ENCODE measurements around the gene TRABD2B.

The TRABD2B gene

DNA sequence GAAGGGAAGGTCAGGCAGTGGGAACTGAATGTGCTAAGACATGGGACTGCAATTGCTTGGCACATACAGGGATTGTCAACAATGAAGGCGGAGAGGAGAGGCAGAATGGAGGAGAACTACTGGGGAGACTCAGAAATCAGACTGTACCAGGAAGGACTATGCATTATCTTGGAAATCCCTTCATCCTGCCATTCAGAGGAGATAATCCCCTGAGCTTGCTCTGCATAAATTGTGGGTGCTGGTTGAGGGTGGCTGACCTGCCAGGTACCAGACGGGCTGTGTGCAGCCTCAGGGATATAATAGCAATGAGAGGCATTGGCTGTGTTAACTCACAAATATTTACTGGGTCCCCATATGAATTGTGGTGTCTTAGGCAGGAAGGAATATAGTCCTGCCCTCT lies 5.0 kb upstream of the TRABD2B start:
- H3K4me1 ChIP-seq (ENCODE audit: control insufficient read depth in 1 of 2, insufficient read depth in 2 of 2, low read length in 2 of 2) = peaks cover 3 to 9% of the 10 kb centered on the region in 2 donors
- H3K9me3 ChIP-seq (ENCODE audit: control insufficient read depth in 1 of 2, low read length in 2 of 2) = no peaks in the 10 kb centered on the region
- no peak overlapping the region for H3K27ac ChIP-seq (ENCODE audit: low read depth, low read length)
- no peak overlapping the region for H3K9ac ChIP-seq (ENCODE audit: low read depth in 1 of 2, low read length in 2 of 2)
- H3K4me3 ChIP-seq (ENCODE audit: low read depth in 1 of 2, low read length in 2 of 2) = no peak overlapping the region
- peaks cover 5 to 13% of the 10 kb centered on the region in 2 donors for H3K27me3 ChIP-seq (ENCODE audit: control insufficient read depth in 1 of 2, insufficient read depth in 2 of 2, low read length in 2 of 2)
- H3K36me3 ChIP-seq (ENCODE audit: control insufficient read depth in 1 of 2, insufficient read depth in 2 of 2, low read length in 2 of 2) = no peaks in the 10 kb centered on the region

DNA sequence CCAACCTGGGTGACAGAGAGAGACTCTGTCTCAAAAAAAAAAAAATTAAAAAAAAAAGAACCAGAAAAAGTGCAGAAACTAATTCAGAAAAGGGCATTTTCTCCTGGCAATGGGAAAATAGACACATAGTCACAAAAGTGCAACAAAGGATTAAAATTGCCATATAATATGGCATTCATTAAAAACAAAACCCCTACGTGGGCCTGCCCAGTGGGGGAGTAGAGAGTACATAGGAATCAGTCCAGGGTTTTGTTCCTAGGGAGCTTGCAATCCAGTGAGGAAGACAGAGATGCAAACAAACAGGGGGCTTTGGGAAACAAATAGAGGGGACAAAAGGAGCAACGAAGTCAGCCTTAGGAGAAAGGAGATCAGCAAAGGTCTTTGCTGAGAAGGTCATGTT lies 4.5 kb upstream of the TRABD2B start:
- Histone ChIP-seq H3K36me3 (ENCODE audit: control insufficient read depth in 1 of 2, insufficient read depth in 2 of 2, low read length in 2 of 2) (no peaks in the 10 kb centered on the region), H3K9ac (ENCODE audit: low read depth in 1 of 2, low read length in 2 of 2) (no peak overlapping the region), H3K27ac (ENCODE audit: low read depth, low read length) (no peak overlapping the region), H3K4me3 (ENCODE audit: low read depth in 1 of 2, low read length in 2 of 2) (no peak overlapping the region), H3K4me1 (ENCODE audit: control insufficient read depth in 1 of 2, insufficient read depth in 2 of 2, low read length in 2 of 2) (peaks cover 3 to 6% of the 10 kb centered on the region in 2 donors), H3K27me3 (ENCODE audit: control insufficient read depth in 1 of 2, insufficient read depth in 2 of 2, low read length in 2 of 2) (peaks cover 5 to 13% of the 10 kb centered on the region in 2 donors), H3K9me3 (ENCODE audit: control insufficient read depth in 1 of 2, low read length in 2 of 2) (no peaks in the 10 kb centered on the region)

DNA sequence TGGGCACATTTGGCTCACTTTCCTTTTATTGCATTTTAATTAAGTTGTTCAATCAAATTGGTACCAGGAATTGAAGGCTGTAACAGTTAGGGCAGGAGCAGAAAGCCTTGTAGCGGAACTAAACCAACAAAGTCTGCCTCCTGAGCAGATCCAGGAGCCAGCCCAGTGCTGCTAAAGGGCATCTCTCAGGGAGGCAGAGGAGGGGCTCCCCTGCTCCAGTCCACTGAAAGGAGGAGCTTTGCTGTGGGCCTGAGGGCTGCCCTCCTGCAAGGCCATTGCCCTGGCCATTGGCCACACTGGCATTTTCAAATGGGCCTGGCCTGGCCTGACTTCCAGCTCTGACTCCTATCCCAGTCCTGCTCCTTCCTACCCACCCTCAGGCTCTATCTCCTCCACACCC lies 3.7 kb upstream of the TRABD2B start:
- peaks cover 3 to 6% of the 10 kb centered on the region in 2 donors for H3K4me1 ChIP-seq (ENCODE audit: control insufficient read depth in 1 of 2, insufficient read depth in 2 of 2, low read length in 2 of 2)
- no peak overlapping the region for H3K9ac ChIP-seq (ENCODE audit: low read depth in 1 of 2, low read length in 2 of 2)

DNA sequence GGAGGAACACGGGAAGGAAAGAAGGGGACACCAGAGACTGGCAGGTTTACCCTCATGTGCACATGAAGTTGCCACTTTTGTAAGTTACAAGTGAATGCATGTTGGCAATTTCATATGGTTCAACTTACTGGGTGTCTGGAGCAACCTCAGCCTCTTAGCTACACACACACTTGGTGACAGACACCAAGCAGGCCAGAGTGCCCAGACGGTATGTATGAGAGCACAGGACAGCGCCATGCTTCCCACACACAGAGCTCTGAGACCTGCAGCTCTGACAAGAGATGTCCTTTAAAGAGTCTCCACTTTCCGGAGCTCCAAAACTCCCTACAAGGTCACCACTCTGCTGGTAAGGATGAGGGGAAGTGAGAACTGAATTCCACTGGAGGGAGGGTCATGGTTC lies 1.9 kb upstream of the TRABD2B start:
- peaks cover 10 to 24% of the 10 kb centered on the region in 2 donors for H3K27me3 ChIP-seq (ENCODE audit: control insufficient read depth in 1 of 2, insufficient read depth in 2 of 2, low read length in 2 of 2)
- H3K9ac ChIP-seq (ENCODE audit: low read depth in 1 of 2, low read length in 2 of 2) = no peak overlapping the region

More for the DNA sequence above, 3.7 kb upstream of the TRABD2B start:
- Histone ChIP-seq H3K36me3 (ENCODE audit: control insufficient read depth in 1 of 2, insufficient read depth in 2 of 2, low read length in 2 of 2) (no peaks in the 10 kb centered on the region), H3K27ac (ENCODE audit: low read depth, low read length) (no peak overlapping the region), H3K9me3 (ENCODE audit: control insufficient read depth in 1 of 2, low read length in 2 of 2) (no peaks in the 10 kb centered on the region), H3K27me3 (ENCODE audit: control insufficient read depth in 1 of 2, insufficient read depth in 2 of 2, low read length in 2 of 2) (peaks cover 10 to 15% of the 10 kb centered on the region in 2 donors), H3K4me3 (ENCODE audit: low read depth in 1 of 2, low read length in 2 of 2) (no peak overlapping the region)

DNA sequence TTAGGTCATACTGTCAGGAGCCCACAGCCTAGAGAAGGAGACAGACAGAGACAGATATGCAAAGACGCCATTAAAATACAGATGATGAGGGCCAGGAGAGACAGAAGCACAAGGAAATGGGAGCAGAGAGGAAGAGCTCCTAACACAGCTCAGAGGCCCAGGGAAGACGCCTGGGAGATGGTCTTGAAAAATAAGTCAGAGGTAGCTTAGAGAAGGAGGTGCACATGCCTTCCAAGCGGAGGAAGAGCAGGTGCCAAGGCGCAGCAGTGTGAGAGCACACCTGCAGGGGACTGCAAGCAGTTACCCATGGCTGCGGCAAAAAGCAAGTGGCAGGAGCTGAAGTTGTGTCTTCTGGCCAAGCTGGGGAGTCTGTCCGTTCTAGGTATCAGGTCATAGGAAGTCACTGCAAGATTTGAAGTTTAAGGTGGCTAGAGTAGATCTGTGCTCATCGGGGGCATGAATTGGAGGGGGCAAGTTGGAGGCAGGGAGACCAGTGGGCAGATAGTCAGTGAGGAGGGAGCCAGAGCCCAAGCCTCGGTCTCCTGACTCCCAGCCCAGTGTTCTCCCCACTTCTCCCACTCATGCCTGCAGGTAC lies 1.3 kb upstream of the TRABD2B start:
- Histone ChIP-seq H3K27me3 (ENCODE audit: control insufficient read depth in 1 of 2, insufficient read depth in 2 of 2, low read length in 2 of 2) (peaks cover 10 to 24% of the 10 kb centered on the region in 2 donors), H3K27ac (ENCODE audit: low read depth, low read length) (no peak overlapping the region), H3K4me3 (ENCODE audit: low read depth in 1 of 2, low read length in 2 of 2) (no peak overlapping the region)

More for the DNA sequence above, 1.9 kb upstream of the TRABD2B start:
- H3K36me3 ChIP-seq (ENCODE audit: control insufficient read depth in 1 of 2, insufficient read depth in 2 of 2, low read length in 2 of 2) = no peaks in the 10 kb centered on the region
- H3K4me1 ChIP-seq (ENCODE audit: control insufficient read depth in 1 of 2, insufficient read depth in 2 of 2, low read length in 2 of 2) = peaks cover 2 to 3% of the 10 kb centered on the region in 2 donors
- H3K9me3 ChIP-seq (ENCODE audit: control insufficient read depth in 1 of 2, low read length in 2 of 2) = no peaks in the 10 kb centered on the region
- no peak overlapping the region for H3K4me3 ChIP-seq (ENCODE audit: low read depth in 1 of 2, low read length in 2 of 2)
- H3K27ac ChIP-seq (ENCODE audit: low read depth, low read length) = no peak overlapping the region

DNA sequence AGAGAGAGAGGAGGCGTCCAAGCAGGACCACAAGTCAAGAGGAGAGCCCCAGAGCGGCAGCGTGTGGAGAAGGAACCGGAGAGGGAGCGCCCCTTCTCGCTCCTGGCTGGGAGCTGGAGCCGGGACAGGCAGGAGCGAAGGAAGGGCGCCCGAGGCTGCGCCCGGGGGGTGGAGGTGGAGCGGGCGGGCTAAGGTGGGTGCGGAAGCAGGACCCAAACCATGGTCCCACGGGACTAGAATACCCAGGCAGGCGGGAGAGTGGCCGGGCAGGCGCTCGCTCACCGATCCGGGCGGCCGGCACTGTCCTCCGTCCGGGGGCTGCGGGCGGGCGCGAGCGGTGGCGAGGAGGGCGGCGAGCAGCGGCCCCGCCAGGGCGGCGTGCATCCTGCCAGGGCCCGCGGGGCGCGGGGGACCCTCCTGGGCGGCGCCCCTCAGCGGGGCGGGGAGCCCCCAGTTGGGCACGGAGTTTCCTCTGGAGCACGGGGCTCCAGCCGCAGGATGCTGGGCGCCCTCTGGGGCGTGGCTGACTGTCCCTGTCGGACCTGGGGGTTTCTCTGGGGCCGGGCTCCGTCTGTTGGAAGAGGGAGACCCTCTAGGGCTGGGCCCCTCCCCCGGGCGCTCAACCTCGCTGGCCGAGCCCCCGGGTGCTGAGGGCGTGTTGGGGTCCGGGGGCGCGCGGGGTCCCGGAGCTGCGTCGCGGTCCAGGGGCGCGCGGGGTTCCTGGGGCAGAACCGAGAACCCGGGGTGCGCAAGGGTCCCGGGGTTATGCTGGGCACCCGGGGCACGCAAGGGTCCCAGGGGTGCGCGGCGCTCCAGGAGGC lies 569 bp downstream of the TRABD2B start:
- Histone ChIP-seq H3K4me3 (ENCODE audit: low read depth in 1 of 2, low read length in 2 of 2) (peak overlapping the region; percentile 46 to 48), H3K4me1 (ENCODE audit: control insufficient read depth in 1 of 2, insufficient read depth in 2 of 2, low read length in 2 of 2) (no peaks in the 10 kb centered on the region), H3K36me3 (ENCODE audit: control insufficient read depth in 1 of 2, insufficient read depth in 2 of 2, low read length in 2 of 2) (no peaks in the 10 kb centered on the region), H3K27ac (ENCODE audit: low read depth, low read length) (peak overlapping the region; percentile 36), H3K27me3 (ENCODE audit: control insufficient read depth in 1 of 2, insufficient read depth in 2 of 2, low read length in 2 of 2) (peaks cover 10 to 21% of the 10 kb centered on the region in 2 donors), H3K9ac (ENCODE audit: low read depth in 1 of 2, low read length in 2 of 2) (peak overlapping the region in 1 of 2 donors; percentile 26), H3K9me3 (ENCODE audit: control insufficient read depth in 1 of 2, low read length in 2 of 2) (no peaks in the 10 kb centered on the region)

More for the DNA sequence above, 1.3 kb upstream of the TRABD2B start:
- Histone ChIP-seq H3K9me3 (ENCODE audit: control insufficient read depth in 1 of 2, low read length in 2 of 2) (no peaks in the 10 kb centered on the region), H3K4me1 (ENCODE audit: control insufficient read depth in 1 of 2, insufficient read depth in 2 of 2, low read length in 2 of 2) (no peaks in the 10 kb centered on the region), H3K9ac (ENCODE audit: low read depth in 1 of 2, low read length in 2 of 2) (no peak overlapping the region), H3K36me3 (ENCODE audit: control insufficient read depth in 1 of 2, insufficient read depth in 2 of 2, low read length in 2 of 2) (no peaks in the 10 kb centered on the region)

DNA sequence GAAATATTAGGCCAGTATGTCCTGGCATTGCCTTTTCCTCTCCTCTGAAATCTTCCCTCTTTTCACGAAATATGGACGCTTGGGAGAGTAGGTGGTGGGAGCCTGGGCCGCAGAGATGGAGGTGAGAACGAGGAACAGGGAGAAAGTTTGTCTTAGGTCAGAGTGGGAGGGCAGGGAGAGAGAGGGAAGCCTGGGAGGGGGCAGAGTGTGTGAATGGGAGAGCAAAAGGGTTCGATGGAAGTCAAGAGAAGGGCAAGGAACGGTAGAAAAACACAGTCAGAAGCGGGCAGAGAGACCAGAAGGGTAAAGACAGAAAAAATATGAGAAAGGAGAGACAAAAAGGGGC lies 1.2 kb downstream of the TRABD2B start:
- Histone ChIP-seq H3K4me1 (ENCODE audit: control insufficient read depth in 1 of 2, insufficient read depth in 2 of 2, low read length in 2 of 2) (no peaks in the 10 kb centered on the region), H3K4me3 (ENCODE audit: low read depth in 1 of 2, low read length in 2 of 2) (peak overlapping the region; percentile 46 to 48), H3K9ac (ENCODE audit: low read depth in 1 of 2, low read length in 2 of 2) (peak overlapping the region in 1 of 2 donors; percentile 26), H3K36me3 (ENCODE audit: control insufficient read depth in 1 of 2, insufficient read depth in 2 of 2, low read length in 2 of 2) (no peaks in the 10 kb centered on the region), H3K27ac (ENCODE audit: low read depth, low read length) (peak overlapping the region; percentile 36), H3K9me3 (ENCODE audit: control insufficient read depth in 1 of 2, low read length in 2 of 2) (no peaks in the 10 kb centered on the region), H3K27me3 (ENCODE audit: control insufficient read depth in 1 of 2, insufficient read depth in 2 of 2, low read length in 2 of 2) (peaks cover 10 to 21% of the 10 kb centered on the region in 2 donors)

DNA sequence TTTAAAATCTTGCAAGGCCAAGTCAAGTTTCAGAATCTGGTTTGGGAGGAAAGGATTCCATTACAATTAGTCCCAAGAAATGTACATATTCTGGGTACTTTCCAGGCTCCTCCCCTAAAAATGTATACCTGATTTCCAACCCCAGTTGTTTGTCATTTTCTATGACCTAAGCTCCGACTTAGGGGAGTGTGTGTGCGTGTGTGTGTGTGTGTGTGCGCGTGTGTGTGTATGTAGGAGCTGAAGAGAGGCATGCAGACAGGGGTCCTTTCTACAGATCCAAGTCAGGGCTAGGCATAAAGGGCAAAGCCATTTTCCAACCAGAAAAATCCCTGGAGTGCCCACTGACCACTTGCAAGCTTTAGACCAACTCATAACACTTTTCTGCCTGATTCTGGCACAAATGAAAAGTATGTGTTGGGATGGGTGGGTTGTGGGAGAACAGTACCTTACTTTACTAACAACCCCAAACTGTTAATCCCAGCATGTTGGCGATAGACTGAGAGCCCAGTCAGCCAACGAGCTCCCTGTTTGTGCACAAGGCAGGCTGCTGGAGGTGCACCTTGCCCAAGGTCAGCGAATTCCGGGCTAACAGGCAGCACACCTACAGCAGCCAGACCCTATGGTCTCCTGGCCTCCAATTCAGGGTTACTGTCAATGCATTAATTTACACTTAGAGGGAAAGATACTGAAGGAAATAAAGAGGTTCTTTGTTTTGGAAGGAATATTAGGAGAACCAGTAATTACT lies 1.7 kb downstream of the TRABD2B start:
- H3K27ac ChIP-seq (ENCODE audit: low read depth, low read length) = no peak overlapping the region
- no peaks in the 10 kb centered on the region for H3K4me1 ChIP-seq (ENCODE audit: control insufficient read depth in 1 of 2, insufficient read depth in 2 of 2, low read length in 2 of 2)
- H3K9ac ChIP-seq (ENCODE audit: low read depth in 1 of 2, low read length in 2 of 2) = no peak overlapping the region
- H3K9me3 ChIP-seq (ENCODE audit: control insufficient read depth in 1 of 2, low read length in 2 of 2) = no peaks in the 10 kb centered on the region
- no peaks in the 10 kb centered on the region for H3K36me3 ChIP-seq (ENCODE audit: control insufficient read depth in 1 of 2, insufficient read depth in 2 of 2, low read length in 2 of 2)
- peaks cover 10 to 21% of the 10 kb centered on the region in 2 donors for H3K27me3 ChIP-seq (ENCODE audit: control insufficient read depth in 1 of 2, insufficient read depth in 2 of 2, low read length in 2 of 2)
- peak overlapping the region in 1 of 2 donors; percentile 48 for H3K4me3 ChIP-seq (ENCODE audit: low read depth in 1 of 2, low read length in 2 of 2)

DNA sequence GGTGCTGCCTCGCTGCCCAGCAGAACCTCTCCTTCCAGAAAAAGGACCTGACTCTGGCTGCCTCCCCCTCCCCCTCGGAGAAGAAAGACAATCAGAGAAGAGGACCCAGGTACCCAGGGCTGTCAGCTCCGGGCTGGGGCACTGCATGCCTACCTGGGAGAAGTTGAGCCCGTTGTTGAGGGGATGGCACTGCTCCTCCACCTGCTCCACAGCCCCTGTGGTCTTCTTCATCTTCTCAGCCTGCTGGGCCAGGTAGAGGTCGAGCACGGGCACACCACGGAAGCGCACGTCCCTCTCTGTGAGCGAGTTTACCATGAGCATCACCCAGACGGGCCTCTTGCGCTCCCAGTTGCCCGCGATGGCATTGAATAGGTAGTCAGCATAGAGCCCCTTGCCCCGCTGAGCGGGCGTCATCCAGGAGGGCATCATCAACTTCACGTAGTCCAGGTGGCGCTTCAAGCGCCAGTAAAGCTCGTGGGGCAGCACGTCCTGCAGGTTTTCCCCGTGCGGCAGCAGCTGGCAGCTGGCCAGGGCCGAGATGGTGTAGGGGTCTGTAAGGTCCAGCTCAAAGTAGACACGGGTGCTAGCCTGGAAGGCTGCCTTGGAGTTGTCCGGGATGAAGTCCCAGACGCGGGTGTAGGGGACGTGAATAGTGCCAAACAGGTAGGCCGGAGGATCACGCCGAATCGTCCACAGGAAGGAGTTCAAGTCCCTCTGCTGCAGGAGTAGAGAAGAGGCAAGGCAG lies 3.1 kb downstream of the TRABD2B start:
- Histone ChIP-seq H3K4me3 (ENCODE audit: low read depth in 1 of 2, low read length in 2 of 2) (no peak overlapping the region), H3K27me3 (ENCODE audit: control insufficient read depth in 1 of 2, insufficient read depth in 2 of 2, low read length in 2 of 2) (peaks cover 10 to 21% of the 10 kb centered on the region in 2 donors)

More for the DNA sequence above, 3.1 kb downstream of the TRABD2B start:
- no peak overlapping the region for H3K27ac ChIP-seq (ENCODE audit: low read depth, low read length)
- H3K36me3 ChIP-seq (ENCODE audit: control insufficient read depth in 1 of 2, insufficient read depth in 2 of 2, low read length in 2 of 2) = no peaks in the 10 kb centered on the region
- no peak overlapping the region for H3K9ac ChIP-seq (ENCODE audit: low read depth in 1 of 2, low read length in 2 of 2)
- no peaks in the 10 kb centered on the region for H3K9me3 ChIP-seq (ENCODE audit: control insufficient read depth in 1 of 2, low read length in 2 of 2)
- no peaks in the 10 kb centered on the region for H3K4me1 ChIP-seq (ENCODE audit: control insufficient read depth in 1 of 2, insufficient read depth in 2 of 2, low read length in 2 of 2)

All from duodenal mucosa (tissue), 2 donors.